Measurements from ENCODE around the gene CFAP73.

The CFAP73 gene

DNA sequence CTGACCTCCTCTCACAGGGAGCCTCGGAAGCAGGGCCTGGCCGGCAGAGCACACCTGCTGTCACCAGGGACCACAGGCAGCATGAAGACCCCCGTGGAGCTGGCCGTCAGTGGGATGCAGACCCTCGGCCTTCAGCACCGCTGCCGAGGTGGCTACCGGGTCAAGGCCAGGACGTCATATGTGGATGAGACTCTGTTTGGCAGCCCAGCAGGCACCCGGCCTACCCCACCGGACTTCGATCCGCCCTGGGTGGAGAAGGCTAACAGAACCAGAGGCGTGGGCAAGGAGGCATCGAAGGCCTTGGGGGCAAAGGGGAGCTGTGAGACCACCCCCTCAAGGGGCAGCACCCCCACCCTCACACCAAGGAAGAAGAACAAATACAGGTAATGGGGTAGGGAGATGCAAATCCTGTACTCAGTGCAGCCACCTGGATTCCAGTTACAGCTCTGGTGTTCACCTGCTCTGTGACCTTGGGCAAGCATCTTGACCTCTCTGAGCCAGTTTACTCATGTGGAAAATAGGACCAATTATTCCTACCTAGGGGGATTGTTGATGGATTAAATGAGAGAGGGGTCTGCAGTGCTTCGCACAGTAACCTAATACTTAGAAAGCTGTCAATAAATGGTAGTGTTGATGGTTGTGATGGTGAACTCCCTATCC, 37.3 kb downstream of the CFAP73 start:
- Mint-ChIP-seq H3K27ac (peak overlapping the region; percentile 88 to 96 (median 90)), H3K36me3 (ENCODE audit: low read depth) (peaks cover 28% of the 10 kb centered on the region), H3K9me3 (no peaks in the 10 kb centered on the region), H3K27me3 (ENCODE audit: low read depth) (no peaks in the 10 kb centered on the region), H3K4me1 (peaks cover 12% of the 10 kb centered on the region), H3K4me3 (peak overlapping the region; percentile 89 to 99 (median 95))
- TF ChIP-seq, protein P1, sequence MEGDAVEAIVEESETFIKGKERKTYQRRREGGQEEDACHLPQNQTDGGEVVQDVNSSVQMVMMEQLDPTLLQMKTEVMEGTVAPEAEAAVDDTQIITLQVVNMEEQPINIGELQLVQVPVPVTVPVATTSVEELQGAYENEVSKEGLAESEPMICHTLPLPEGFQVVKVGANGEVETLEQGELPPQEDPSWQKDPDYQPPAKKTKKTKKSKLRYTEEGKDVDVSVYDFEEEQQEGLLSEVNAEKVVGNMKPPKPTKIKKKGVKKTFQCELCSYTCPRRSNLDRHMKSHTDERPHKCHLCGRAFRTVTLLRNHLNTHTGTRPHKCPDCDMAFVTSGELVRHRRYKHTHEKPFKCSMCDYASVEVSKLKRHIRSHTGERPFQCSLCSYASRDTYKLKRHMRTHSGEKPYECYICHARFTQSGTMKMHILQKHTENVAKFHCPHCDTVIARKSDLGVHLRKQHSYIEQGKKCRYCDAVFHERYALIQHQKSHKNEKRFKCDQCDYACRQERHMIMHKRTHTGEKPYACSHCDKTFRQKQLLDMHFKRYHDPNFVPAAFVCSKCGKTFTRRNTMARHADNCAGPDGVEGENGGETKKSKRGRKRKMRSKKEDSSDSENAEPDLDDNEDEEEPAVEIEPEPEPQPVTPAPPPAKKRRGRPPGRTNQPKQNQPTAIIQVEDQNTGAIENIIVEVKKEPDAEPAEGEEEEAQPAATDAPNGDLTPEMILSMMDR (IDR thresholded peaks at IDR 0.05; ENCODE audit: unreplicated experiment in 3 of 3) = no peak

DNA sequence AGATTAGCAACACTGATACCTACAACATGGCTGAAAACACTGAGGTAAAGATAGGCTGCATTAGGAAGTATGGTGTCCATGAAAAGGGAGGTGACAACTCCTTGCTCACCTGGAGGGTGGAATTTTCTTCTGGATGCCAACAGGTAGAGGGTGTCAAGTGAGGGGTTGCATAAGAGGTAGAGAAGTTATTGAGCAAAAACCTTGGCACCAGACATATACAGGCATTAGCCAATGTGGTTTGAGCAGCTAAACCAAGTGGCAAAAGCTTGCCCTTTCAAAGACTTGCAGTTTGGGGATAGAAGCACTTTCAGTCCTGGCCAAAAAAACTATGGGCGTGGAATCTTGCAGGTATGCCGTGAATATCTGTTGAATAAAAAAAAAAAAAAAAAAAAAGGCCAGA, 39.8 kb downstream of the CFAP73 start:
- Mint-ChIP-seq H3K27ac (peak overlapping the region in 1 of 3 experiments; percentile 19), H3K9me3 (no peaks in the 10 kb centered on the region), H3K36me3 (ENCODE audit: low read depth) (peaks cover 38% of the 10 kb centered on the region), H3K4me3 (no peak overlapping the region), H3K4me1 (peaks cover 21% of the 10 kb centered on the region), H3K27me3 (ENCODE audit: low read depth) (no peaks in the 10 kb centered on the region)
- TF ChIP-seq, protein P1 (IDR thresholded peaks at IDR 0.05; ENCODE audit: unreplicated experiment in 3 of 3) = no peak

DNA sequence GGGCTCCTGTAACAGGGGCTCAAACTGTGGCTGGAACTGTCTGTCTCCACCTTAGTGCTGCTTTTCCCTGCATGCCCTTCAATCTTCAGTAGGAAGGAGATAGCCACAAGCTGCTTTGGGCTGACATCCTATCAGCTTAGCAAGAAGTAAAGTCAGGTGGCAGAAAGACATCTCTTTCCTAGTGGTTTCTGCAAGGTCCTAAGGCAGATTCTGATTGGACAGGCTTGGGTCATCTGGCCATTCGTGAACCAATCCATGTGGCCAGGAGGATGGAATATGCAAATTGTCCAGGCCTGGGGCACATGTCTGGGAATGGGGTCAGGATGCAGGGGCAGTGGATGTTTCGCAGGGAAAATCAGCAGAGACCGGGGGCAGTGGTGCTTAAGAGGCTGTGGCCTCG, 41.2 kb downstream of the CFAP73 start:
- Mint-ChIP-seq H3K4me1 (peaks cover 22% of the 10 kb centered on the region), H3K27me3 (ENCODE audit: low read depth) (no peaks in the 10 kb centered on the region), H3K4me3 (peak overlapping the region in 1 of 3 experiments; percentile 24), H3K36me3 (ENCODE audit: low read depth) (peaks cover 38% of the 10 kb centered on the region), H3K9me3 (no peaks in the 10 kb centered on the region), H3K27ac (peak overlapping the region in 1 of 3 experiments; percentile 14)
- TF ChIP-seq, protein P1 (IDR thresholded peaks at IDR 0.05; ENCODE audit: unreplicated experiment in 3 of 3) = no peak

DNA sequence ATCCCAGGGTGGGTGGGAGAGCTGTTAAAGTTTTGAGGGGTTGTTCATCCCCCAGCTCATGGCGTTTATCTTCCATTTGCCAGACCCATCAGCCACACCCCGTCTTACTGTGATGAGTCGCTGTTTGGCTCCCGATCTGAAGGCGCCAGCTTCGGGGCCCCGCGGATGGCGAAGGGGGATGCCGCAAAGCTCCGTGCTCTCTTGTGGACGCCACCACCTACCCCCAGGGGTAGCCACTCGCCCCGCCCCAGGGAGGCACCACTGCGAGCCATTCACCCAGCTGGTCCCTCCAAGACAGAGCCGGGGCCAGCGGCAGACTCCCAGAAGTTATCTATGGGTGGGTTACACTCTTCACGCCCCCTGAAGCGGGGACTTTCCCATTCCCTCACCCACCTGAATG, 41.7 kb downstream of the CFAP73 start:
- H3K36me3 Mint-ChIP-seq (ENCODE audit: low read depth) = peaks cover 38% of the 10 kb centered on the region
- H3K4me1 Mint-ChIP-seq = peaks cover 21% of the 10 kb centered on the region
- no peaks in the 10 kb centered on the region for H3K27me3 Mint-ChIP-seq (ENCODE audit: low read depth)

DNA sequence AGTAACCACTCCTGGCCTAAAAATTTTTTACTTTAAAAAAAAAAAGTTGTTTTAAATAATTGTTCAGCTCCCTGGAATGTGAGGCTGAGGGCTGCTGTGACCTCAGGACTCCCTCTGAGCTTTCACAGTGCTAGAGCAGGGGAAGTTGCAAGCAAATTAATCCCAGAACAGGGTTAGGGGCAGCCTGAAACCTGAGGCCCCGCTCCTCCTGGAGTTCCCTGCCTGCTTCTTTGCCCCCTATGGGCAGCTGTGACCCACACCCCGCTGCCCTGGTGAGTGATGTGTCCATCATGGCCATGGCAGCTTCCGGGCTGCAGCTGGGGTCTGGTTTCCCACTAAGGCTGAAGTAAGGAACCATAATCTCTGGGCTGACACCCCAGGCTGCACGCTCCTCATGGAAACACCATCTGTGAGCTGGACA, 45.5 kb downstream of the CFAP73 start:
- H3K36me3 Mint-ChIP-seq (ENCODE audit: low read depth) = peaks cover 26% of the 10 kb centered on the region
- no peak overlapping the region for H3K4me3 Mint-ChIP-seq
- no peaks in the 10 kb centered on the region for H3K27me3 Mint-ChIP-seq (ENCODE audit: low read depth)
- peak overlapping the region in 1 of 3 experiments; percentile 79 for H3K27ac Mint-ChIP-seq
- no peaks in the 10 kb centered on the region for H3K9me3 Mint-ChIP-seq
- peaks cover 16% of the 10 kb centered on the region for H3K4me1 Mint-ChIP-seq
- TF ChIP-seq, protein P1 (IDR thresholded peaks at IDR 0.05; ENCODE audit: unreplicated experiment in 3 of 3) = no peak

More for the DNA sequence above, 41.7 kb downstream of the CFAP73 start:
- H3K4me3 Mint-ChIP-seq = no peak overlapping the region
- TF ChIP-seq, protein P1 (IDR thresholded peaks at IDR 0.05; ENCODE audit: unreplicated experiment in 3 of 3) = no peak
- no peak overlapping the region for H3K27ac Mint-ChIP-seq
- no peaks in the 10 kb centered on the region for H3K9me3 Mint-ChIP-seq

DNA sequence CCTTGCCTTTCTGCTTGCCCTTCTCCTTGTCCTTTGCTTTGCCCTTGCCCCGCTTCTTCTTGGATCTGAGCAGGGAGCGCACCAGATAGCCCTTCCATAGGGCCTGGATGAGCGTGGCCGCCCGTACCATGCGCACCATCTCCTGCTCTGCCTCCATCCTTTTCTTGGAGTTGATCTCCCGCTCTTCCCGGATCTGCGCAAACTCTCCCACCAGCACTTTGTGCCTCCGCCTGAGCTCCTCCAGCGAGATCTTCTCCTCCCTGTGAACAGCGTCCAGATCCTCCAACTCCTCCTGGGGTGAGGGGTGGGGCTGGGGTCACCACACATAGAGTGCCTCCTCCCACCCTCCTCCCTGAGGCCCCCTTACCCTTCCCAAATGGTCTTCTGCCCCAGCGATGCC, 46.1 kb downstream of the CFAP73 start:
- H3K36me3 Mint-ChIP-seq (ENCODE audit: low read depth) = peaks cover 24% of the 10 kb centered on the region
- H3K4me1 Mint-ChIP-seq = peaks cover 16% of the 10 kb centered on the region
- TF ChIP-seq, protein P1 (IDR thresholded peaks at IDR 0.05; ENCODE audit: unreplicated experiment in 3 of 3) = no peak
- peak overlapping the region in 1 of 3 experiments; percentile 1 for H3K4me3 Mint-ChIP-seq
- no peaks in the 10 kb centered on the region for H3K9me3 Mint-ChIP-seq
- H3K27me3 Mint-ChIP-seq (ENCODE audit: low read depth) = no peaks in the 10 kb centered on the region
- H3K27ac Mint-ChIP-seq = peak overlapping the region in 2 of 3 experiments; percentile 19 to 79
